ENCODE data around the gene TAF15.

Gene TAF15

GRCh38 chr17:35891269-35891668 lies 82.0 kb downstream of the TAF15 start:
- no peak overlapping the region for H3K27ac ChIP-seq (ENCODE audit: low read depth, low read length)
- H3K27me3 ChIP-seq (ENCODE audit: control insufficient read depth, insufficient read depth, low read length): no peaks in the 10 kb centered on the region
- no peaks in the 10 kb centered on the region for H3K36me3 ChIP-seq (ENCODE audit: control insufficient read depth, insufficient read depth, low read length)
- H3K4me1 ChIP-seq (ENCODE audit: control insufficient read depth, insufficient read depth, low read length): peaks cover 11% of the 10 kb centered on the region; the same call in 1 of the 2 replicates
- H3K9me3 ChIP-seq (ENCODE audit: control insufficient read depth, insufficient read depth, low read depth, low read length): no peaks in the 10 kb centered on the region
- H3K4me3 ChIP-seq (ENCODE audit: low read depth, low read length): no peak overlapping the region
- H3K9ac ChIP-seq (ENCODE audit: low read length): no peak overlapping the region

- Histone ChIP-seq H3K4me1 (ENCODE audit: control insufficient read depth, insufficient read depth, low read length) (peaks cover 11% of the 10 kb centered on the region; the same call in 1 of the 2 replicates), H3K36me3 (ENCODE audit: control insufficient read depth, insufficient read depth, low read length) (no peaks in the 10 kb centered on the region), H3K4me3 (ENCODE audit: low read depth, low read length) (no peak overlapping the region), H3K27me3 (ENCODE audit: control insufficient read depth, insufficient read depth, low read length) (no peaks in the 10 kb centered on the region), H3K9ac (ENCODE audit: low read length) (no peak overlapping the region), H3K9me3 (ENCODE audit: control insufficient read depth, insufficient read depth, low read depth, low read length) (no peaks in the 10 kb centered on the region), H3K27ac (ENCODE audit: low read depth, low read length) (no peak overlapping the region)
These were observed 83.1 kb downstream of the TAF15 start for GRCh38 chr17:35892091-35893035.

DNA sequence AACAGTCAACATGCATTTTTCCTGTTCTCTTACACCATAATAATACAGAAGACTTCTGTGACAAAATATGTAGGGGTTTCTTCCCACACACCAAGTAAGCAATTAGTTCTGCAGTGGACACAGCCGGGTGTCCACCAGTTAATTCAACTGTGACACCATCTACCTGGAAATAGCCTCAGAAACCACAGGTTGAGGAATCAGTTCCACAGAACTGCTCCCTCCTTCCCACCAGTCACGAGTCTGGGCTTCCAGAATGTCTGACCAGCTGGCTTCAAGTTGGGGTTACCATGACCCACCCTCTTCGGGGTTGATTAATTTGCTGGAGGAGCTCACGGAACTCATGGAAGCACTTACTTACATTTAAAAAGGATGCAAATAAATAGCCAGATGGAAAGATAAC lies 84.5 kb downstream of the TAF15 start:
- Histone ChIP-seq H3K9me3 (ENCODE audit: control insufficient read depth, insufficient read depth, low read depth, low read length) (no peaks in the 10 kb centered on the region), H3K9ac (ENCODE audit: low read length) (no peak overlapping the region), H3K27me3 (ENCODE audit: control insufficient read depth, insufficient read depth, low read length) (no peaks in the 10 kb centered on the region), H3K36me3 (ENCODE audit: control insufficient read depth, insufficient read depth, low read length) (no peaks in the 10 kb centered on the region), H3K4me3 (ENCODE audit: low read depth, low read length) (no peak overlapping the region), H3K4me1 (ENCODE audit: control insufficient read depth, insufficient read depth, low read length) (peaks cover 11% of the 10 kb centered on the region; the same call in 1 of the 2 replicates), H3K27ac (ENCODE audit: low read depth, low read length) (no peak overlapping the region)

- Histone ChIP-seq H3K9ac (ENCODE audit: low read length) (no peak overlapping the region), H3K4me3 (ENCODE audit: low read depth, low read length) (no peak overlapping the region), H3K36me3 (ENCODE audit: control insufficient read depth, insufficient read depth, low read length) (no peaks in the 10 kb centered on the region)
These were observed 84.9 kb downstream of the TAF15 start for GRCh38 chr17:35894206-35894605.

DNA sequence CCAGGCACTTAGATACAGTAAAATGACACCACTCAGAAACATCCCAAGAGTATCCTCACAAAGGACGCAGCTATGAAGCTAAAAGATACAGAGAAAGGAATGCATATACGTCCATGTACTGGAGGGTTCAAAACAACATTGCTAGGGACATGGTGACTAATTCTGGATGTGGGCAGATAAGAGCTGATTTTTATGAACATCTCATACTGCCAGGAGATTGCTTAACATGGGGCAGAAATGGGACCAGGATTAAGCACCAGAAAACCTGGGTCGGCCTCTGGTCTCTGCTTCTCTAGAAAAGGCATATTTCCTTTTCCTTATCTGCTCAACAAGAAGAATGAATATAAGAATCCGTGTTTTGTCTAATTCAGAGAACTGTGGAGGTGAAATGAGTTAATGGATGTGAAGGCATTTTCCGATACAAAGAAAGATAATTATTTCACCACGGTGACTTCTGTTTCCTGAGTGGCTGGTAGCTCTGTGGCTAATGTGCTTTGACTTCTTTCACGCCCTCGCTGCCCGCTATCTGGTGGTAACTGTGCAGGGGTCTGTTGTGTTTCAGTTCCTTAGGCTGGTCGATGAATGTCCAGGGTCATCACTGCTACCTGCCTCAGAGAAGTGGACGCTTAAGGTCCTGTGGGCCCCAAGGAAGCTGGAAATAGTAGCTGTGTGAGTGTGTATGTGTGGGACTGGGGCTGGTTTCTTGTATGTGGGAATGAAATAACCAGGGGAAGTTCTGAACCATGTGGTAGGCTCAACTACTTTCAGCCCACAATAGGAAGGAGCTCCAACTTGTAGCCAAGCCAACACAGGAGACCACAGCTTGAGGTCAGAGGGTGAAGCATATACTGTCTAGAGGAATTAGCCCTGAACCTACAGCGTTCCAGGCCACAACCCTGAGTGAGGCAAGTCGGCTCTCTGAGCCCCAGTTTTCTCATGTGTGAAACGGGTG lies 86.6 kb downstream of the TAF15 start:
- Histone ChIP-seq H3K36me3 (ENCODE audit: control insufficient read depth, insufficient read depth, low read length) (no peaks in the 10 kb centered on the region), H3K4me3 (ENCODE audit: low read depth, low read length) (no peak overlapping the region), H3K9ac (ENCODE audit: low read length) (no peak overlapping the region), H3K27ac (ENCODE audit: low read depth, low read length) (no peak overlapping the region), H3K9me3 (ENCODE audit: control insufficient read depth, insufficient read depth, low read depth, low read length) (no peaks in the 10 kb centered on the region), H3K27me3 (ENCODE audit: control insufficient read depth, insufficient read depth, low read length) (no peaks in the 10 kb centered on the region), H3K4me1 (ENCODE audit: control insufficient read depth, insufficient read depth, low read length) (0 out of 2 replicates have a peak, but pooled peaks cover 3% of the 10 kb centered on the region)

More at GRCh38 chr17:35894206-35894605, 84.9 kb downstream of the TAF15 start:
- Histone ChIP-seq H3K9me3 (ENCODE audit: control insufficient read depth, insufficient read depth, low read depth, low read length) (no peaks in the 10 kb centered on the region), H3K4me1 (ENCODE audit: control insufficient read depth, insufficient read depth, low read length) (peaks cover 11% of the 10 kb centered on the region; the same call in 1 of the 2 replicates), H3K27me3 (ENCODE audit: control insufficient read depth, insufficient read depth, low read length) (no peaks in the 10 kb centered on the region), H3K27ac (ENCODE audit: low read depth, low read length) (no peak overlapping the region)

Data from HUES6 (cell line).